Osteocyte (in vitro differentiated cells): Measurements from ENCODE around the gene ACSL1. TPM values are rescaled to one million over a fixed set of nuclear protein-coding genes. Genes with fewer than 3 reads are reported as not detected.
A peak's percentile ranks its signal among the peaks of the same experiment; 100 is the strongest.

Source experiments
- DNase-seq: peaks from one replicate; pipeline ENCODE4 v3.0.0; 2021; ENCODE audit warnings: mixed read lengths; ENCODE audit not compliant: unreplicated experiment; ENCODE audit errors: extremely low spot score
- H3K27ac Mint-ChIP-seq: one replicate; pipeline ENCODE4 v1.8.0; 2021; ENCODE audit warnings: mild to moderate bottlenecking, mixed read lengths; ENCODE audit not compliant: unreplicated experiment
- H3K27me3 Mint-ChIP-seq: one replicate; pipeline ENCODE4 v1.8.0; 2021; ENCODE audit warnings: mixed read lengths; ENCODE audit not compliant: unreplicated experiment
- H3K36me3 Mint-ChIP-seq: one replicate; pipeline ENCODE4 v1.8.0; 2021; ENCODE audit warnings: mixed read lengths; ENCODE audit not compliant: unreplicated experiment
- H3K4me1 Mint-ChIP-seq: one replicate; pipeline ENCODE4 v1.8.0; 2021; ENCODE audit warnings: mixed read lengths; ENCODE audit not compliant: unreplicated experiment
- H3K4me3 Mint-ChIP-seq: one replicate; pipeline ENCODE4 v1.8.0; 2021; ENCODE audit warnings: mild to moderate bottlenecking, moderate library complexity, mixed read lengths; ENCODE audit not compliant: unreplicated experiment
- H3K9me3 Mint-ChIP-seq: one replicate; pipeline ENCODE4 v1.8.0; 2021; ENCODE audit warnings: mixed read lengths; ENCODE audit not compliant: unreplicated experiment
- total RNA-seq: library from RNA; stranded (reverse); gene quantifications from 2 replicates; pipeline ENCODE4 v1.2.1, GENCODE V29; 2021
- TF ChIP-seq, protein P1 (sequence below): fragments of 200-600 bp; sonication (generic); IDR thresholded peaks from 2 replicates; pipeline ENCODE4 v1.5.0; 2021; ENCODE audit warnings: antibody characterized with exemption, mild to moderate bottlenecking, moderate library complexity

ACSL1 gene
- total RNA-seq, 1 donor from 2014 or later = 28.6 TPM

DNA sequence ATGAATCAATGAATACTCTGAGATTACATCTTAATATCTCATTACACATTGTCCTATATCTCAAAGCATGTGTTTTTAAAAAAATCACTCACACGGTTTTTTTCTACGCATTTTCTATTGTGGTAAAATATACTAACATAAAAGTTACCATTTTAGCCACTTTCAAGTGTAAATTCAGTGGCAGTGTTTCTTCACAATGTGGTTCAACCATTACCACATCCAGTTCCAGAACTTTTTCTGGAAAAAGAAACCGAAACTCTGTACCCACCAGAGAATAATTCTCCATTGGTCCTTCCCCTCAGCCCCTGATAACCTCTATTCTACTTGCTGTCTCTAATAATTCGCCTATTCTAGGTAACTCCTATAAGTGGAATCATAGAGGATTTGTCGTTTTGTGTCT, 35.3 kb upstream of the ACSL1 start:
- Mint-ChIP-seq H3K36me3 (no peaks in the 10 kb centered on the region), H3K9me3 (no peaks in the 10 kb centered on the region), H3K4me3 (no peak overlapping the region), H3K27ac (no peak overlapping the region), H3K27me3 (peaks cover 41% of the 10 kb centered on the region), H3K4me1 (no peaks in the 10 kb centered on the region)
- DNase-seq = no peak
- TF ChIP-seq, protein P1, sequence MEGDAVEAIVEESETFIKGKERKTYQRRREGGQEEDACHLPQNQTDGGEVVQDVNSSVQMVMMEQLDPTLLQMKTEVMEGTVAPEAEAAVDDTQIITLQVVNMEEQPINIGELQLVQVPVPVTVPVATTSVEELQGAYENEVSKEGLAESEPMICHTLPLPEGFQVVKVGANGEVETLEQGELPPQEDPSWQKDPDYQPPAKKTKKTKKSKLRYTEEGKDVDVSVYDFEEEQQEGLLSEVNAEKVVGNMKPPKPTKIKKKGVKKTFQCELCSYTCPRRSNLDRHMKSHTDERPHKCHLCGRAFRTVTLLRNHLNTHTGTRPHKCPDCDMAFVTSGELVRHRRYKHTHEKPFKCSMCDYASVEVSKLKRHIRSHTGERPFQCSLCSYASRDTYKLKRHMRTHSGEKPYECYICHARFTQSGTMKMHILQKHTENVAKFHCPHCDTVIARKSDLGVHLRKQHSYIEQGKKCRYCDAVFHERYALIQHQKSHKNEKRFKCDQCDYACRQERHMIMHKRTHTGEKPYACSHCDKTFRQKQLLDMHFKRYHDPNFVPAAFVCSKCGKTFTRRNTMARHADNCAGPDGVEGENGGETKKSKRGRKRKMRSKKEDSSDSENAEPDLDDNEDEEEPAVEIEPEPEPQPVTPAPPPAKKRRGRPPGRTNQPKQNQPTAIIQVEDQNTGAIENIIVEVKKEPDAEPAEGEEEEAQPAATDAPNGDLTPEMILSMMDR = no peak

DNA sequence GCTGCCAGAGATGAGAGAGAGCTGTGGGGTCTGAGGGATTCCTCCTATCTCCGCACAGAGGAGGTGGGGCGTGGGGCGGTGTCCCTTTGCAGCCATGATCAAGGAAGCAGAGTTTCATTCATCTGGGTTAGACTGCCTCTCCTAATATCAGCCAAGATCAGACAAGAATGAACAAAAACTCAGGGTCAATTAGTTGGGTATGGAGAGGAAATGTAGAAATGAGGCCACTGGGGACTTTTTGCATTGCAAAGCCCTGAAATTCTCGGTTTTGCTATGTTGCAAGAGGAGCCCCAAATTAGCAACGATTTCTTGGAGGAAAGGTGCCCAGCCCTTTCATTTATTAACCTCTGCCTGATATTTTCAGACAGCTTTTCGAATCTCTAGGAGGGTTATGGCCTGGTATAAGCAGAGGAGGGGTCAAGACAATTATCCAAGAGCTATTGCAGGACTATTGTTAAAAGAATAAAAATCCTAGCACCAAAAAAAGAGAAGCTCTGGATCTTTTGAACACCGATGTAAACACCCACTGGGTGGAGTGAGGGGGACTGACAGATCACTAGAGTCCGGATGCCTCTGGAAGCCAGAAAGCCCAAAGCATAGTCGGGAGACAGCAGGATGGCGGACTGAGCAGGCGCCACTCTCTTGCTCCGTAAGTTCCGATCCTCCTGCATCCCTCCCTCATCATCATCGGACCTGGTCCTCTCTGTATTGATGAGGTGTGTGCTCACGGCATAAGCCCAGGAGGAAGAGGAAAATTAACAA, 34.4 kb upstream of the ACSL1 start:
- TF ChIP-seq, protein P1 = no peak
- H3K27ac Mint-ChIP-seq = no peak overlapping the region
- H3K27me3 Mint-ChIP-seq = peaks cover 41% of the 10 kb centered on the region
- peak; percentile 65 for DNase-seq
- no peaks in the 10 kb centered on the region for H3K36me3 Mint-ChIP-seq
- no peaks in the 10 kb centered on the region for H3K4me1 Mint-ChIP-seq
- no peak overlapping the region for H3K4me3 Mint-ChIP-seq
- no peaks in the 10 kb centered on the region for H3K9me3 Mint-ChIP-seq

DNA sequence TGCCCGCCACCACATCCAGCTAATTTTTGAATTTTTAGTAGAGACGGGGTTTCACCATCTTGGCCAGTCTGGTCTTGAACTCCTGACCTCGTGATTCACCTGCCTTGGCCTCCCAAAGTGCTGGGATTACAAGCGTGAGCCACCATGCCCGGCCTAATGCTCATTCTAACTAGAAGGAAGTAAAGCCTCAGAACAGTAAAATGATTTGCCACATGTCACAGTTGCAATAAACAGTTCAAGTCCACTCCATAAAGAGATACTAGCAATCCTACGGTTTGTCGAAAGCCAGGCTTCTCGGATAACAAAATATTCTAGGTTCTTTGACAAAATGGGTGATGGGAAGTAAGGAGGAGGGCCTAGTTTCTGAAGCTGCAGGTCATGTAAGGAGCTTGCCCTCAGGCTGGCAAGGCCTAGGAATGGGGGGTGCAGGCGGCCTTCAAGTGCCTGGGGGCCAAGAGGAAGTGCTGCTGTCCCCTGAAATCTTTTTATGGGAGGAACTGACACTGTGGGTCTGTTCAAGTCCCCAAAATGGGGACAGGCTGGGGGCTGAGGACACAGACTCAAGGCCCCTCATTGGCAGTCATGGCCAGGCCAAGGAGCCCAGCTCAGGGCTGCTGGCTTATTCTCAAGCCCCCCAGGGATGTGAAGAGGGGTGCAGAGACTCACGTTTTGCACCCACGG, 31.8 kb upstream of the ACSL1 start:
- DNase-seq = peak; percentile 65

DNA sequence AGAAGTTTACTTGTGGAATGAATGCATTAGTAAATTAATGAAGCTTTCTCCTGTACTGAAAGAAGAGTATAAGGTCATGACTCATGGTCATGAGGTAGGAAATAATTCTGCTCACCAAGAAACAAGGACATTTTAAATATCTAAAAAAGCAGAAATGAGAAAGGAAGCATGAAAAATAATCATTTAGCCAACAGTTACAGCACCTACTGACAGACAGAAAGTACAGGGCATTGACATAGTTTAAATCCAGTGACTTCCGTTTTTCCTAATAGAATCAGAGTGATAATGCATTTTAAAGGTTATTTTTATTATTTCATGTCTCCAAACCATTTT, 30.5 kb upstream of the ACSL1 start:
- Mint-ChIP-seq H3K4me3 (no peak overlapping the region), H3K4me1 (no peaks in the 10 kb centered on the region), H3K27me3 (peaks cover 28% of the 10 kb centered on the region), H3K9me3 (no peaks in the 10 kb centered on the region), H3K36me3 (no peaks in the 10 kb centered on the region), H3K27ac (no peak overlapping the region)
- TF ChIP-seq, protein P1 = no peak
- no peak for DNase-seq

More for the DNA sequence above, 31.8 kb upstream of the ACSL1 start:
- Mint-ChIP-seq H3K27ac (no peak overlapping the region), H3K4me1 (no peaks in the 10 kb centered on the region), H3K36me3 (no peaks in the 10 kb centered on the region), H3K27me3 (peaks cover 31% of the 10 kb centered on the region), H3K9me3 (no peaks in the 10 kb centered on the region), H3K4me3 (no peak overlapping the region)
- TF ChIP-seq, protein P1 = no peak

DNA sequence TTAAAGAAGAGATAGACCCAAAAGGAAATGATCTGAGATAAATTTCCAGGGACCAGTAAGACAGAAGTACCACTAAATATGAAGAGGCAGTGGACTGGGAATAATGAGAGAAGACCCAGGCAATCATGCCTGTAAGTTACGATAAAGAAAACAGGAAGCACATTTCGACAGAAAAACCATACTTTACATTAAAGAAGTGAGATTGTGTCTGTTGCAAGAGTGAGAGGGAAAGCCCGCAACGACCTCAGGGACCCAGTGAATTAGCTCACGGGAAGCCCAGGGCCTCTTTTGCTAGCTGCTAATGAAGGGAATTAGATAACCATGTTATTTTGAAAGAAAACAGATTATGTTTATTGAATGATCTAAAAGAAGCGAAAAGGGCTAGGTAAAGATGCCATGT, 28.9 kb upstream of the ACSL1 start:
- no peaks in the 10 kb centered on the region for H3K36me3 Mint-ChIP-seq
- H3K9me3 Mint-ChIP-seq = no peaks in the 10 kb centered on the region
- peak; percentile 46 for DNase-seq
- no peak overlapping the region for H3K4me3 Mint-ChIP-seq
- peaks cover 25% of the 10 kb centered on the region for H3K27me3 Mint-ChIP-seq
- H3K27ac Mint-ChIP-seq = no peak overlapping the region
- TF ChIP-seq, protein P1 = no peak
- no peaks in the 10 kb centered on the region for H3K4me1 Mint-ChIP-seq
